CD4-positive, alpha-beta T cell treated with Interleukin-21 for 1 hour (primary cell): ENCODE measurements around the gene ZCCHC24.

Source experiments
- DNase-seq: peaks from one replicate; pipeline ENCODE4 v3.0.0-alpha.2; 2020

The ZCCHC24 gene

GRCh38 chr10:79409038-79409725 is 36.2 kb downstream of the ZCCHC24 start:
- DNase-seq = no peak

- no peak for DNase-seq
These were observed 37.3 kb downstream of the ZCCHC24 start for GRCh38 chr10:79407811-79408795.

GRCh38 chr10:79407423-79407796 is 38.0 kb downstream of the ZCCHC24 start:
- no peak for DNase-seq

GRCh38 chr10:79406683-79407422 is 38.6 kb downstream of the ZCCHC24 start:
- DNase-seq = no peak

GRCh38 chr10:79405995-79406515 is 39.4 kb downstream of the ZCCHC24 start:
- DNase-seq = no peak

- no peak for DNase-seq
These were observed 40.0 kb downstream of the ZCCHC24 start for GRCh38 chr10:79405221-79405994.

- no peak for DNase-seq
These were observed 40.7 kb downstream of the ZCCHC24 start for GRCh38 chr10:79404690-79405131.

GRCh38 chr10:79404231-79404609 is 41.2 kb downstream of the ZCCHC24 start:
- DNase-seq = no peak

- no peak for DNase-seq
These were observed 41.8 kb downstream of the ZCCHC24 start for GRCh38 chr10:79403441-79404230.

GRCh38 chr10:79402951-79403350 is 42.5 kb downstream of the ZCCHC24 start:
- no peak for DNase-seq

- no peak for DNase-seq
These were observed 42.8 kb downstream of the ZCCHC24 start for GRCh38 chr10:79402625-79402946.

- no peak for DNase-seq
These were observed 44.2 kb downstream of the ZCCHC24 start for GRCh38 chr10:79401015-79401921.

- DNase-seq = peak; percentile 38
These were observed 45.0 kb downstream of the ZCCHC24 start for GRCh38 chr10:79400146-79401004.

- DNase-seq = no peak
These were observed 46.1 kb downstream of the ZCCHC24 start for GRCh38 chr10:79399223-79399831.

GRCh38 chr10:79398642-79399041 is 46.8 kb downstream of the ZCCHC24 start:
- no peak for DNase-seq

- no peak for DNase-seq
These were observed 47.7 kb downstream of the ZCCHC24 start for GRCh38 chr10:79397575-79398303.

- DNase-seq = no peak
These were observed 48.4 kb downstream of the ZCCHC24 start for GRCh38 chr10:79397051-79397450.

- DNase-seq = no peak
These were observed 48.9 kb downstream of the ZCCHC24 start for GRCh38 chr10:79396520-79396919.
